ENCODE results near the gene TMEM132C. TPM values are rescaled to one million over a fixed set of nuclear protein-coding genes. Genes with fewer than 3 reads are reported as not detected.

The TMEM132C gene
- total and polyA plus RNA-seq, 2 of the 8 experiments (the other 6 are each of a cell fraction or from before 2014, with no cell fraction given) = 0.23 to 0.76 TPM

DNA sequence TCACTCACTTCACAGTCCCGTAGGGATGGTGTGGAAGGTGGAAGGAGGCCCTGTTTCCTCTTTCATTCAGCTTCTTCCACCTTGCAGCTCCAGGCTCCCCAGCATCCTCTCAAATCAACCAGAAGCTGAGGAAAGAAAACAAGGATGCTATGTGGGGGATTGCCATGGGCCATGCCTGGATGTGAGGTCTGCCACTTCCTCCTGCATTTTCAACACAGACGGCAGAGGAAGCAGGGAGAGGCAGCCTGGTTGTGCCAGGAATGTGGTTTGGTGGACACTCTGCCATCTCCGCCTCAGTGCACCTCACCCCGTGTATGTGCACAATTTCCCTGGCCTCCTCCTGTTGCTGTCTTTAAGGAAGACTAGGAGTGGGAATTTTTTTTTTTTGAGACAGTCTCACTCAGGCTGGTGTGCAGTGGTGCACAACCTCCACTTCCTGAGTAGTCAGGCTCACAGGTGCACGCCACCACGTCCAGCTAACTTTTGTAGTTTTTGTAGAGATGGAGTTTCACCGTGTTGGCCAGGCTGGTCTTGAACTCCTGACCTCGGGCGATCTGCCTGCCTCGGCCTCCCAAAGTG, 457.6 kb downstream of the TMEM132C start:
- TF ChIP-seq JUND (IDR thresholded peaks at IDR 0.05; ENCODE audit: low read length) = no peak
- no peak for TF ChIP-seq TEAD4 (IDR thresholded peaks at IDR 0.05; ENCODE audit: low read depth, low read length)
- no peak for TF ChIP-seq CEBPB (IDR thresholded peaks at IDR 0.05; ENCODE audit: low read depth, low read length)
- TF ChIP-seq RNF2 (IDR thresholded peaks at IDR 0.05; ENCODE audit: borderline replicate concordance, low read depth, low read length, missing control alignments, poor library complexity, severe bottlenecking) = no peak
- TF ChIP-seq SP1 (IDR thresholded peaks at IDR 0.05; ENCODE audit: low read depth, low read length) = no peak
- WGBS, 2 experiments (ENCODE audit: extremely low coverage in 1 of 2, insufficient coverage in 1 of 2, insufficient read length in 1 of 2, insufficient replicate concordance in 2 of 2, low coverage in 1 of 2, low lambda C conversion rate in 2 of 2, missing lambda C conversion rate in 1 of 2) = 90% methylated on average over 10 of the region's 10 CpGs; no CpG with 5 or more reads in 1 of the 2 experiments
- Histone ChIP-seq H3K79me2 (ENCODE audit: control insufficient read depth in 1 of 2, insufficient read depth in 2 of 2, low read length in 2 of 2) (no peaks in the 10 kb centered on the region), H3K4me2 (ENCODE audit: insufficient read depth in 1 of 2, low read depth in 2 of 2, low read length in 2 of 2) (no peak overlapping the region), H2BK120ac (replicated peaks; ENCODE audit: low read depth, low read length) (no peak overlapping the region), H2BK15ac (ENCODE audit: low read length) (no peak overlapping the region), H3K23ac (ENCODE audit: insufficient read length) (no peak overlapping the region), H3K27me3 (replicated peaks in 1 of 4; ENCODE audit: control insufficient read depth in 3 of 4, extremely low read depth in 1 of 4, insufficient read depth in 3 of 4, low read length in 3 of 4) (no peaks in the 10 kb centered on the region), H3K4me1 (replicated peaks in 1 of 4; ENCODE audit: control insufficient read depth in 3 of 4, insufficient read depth in 4 of 4, low read length in 3 of 4) (peaks cover 4 to 17% (median 10%) of the 10 kb centered on the region in 4 experiments; a peak in 6 of 7 replicates), H4K91ac (replicated peaks; ENCODE audit: insufficient read length, low read length) (no peak overlapping the region), H3K56ac (replicated peaks; ENCODE audit: insufficient read length, low read depth, low read length) (no peak overlapping the region), H3K27ac (ENCODE audit: low read depth, low read length) (no peak overlapping the region), H3K4ac (replicated peaks; ENCODE audit: insufficient read length, low read depth, low read length) (no peak overlapping the region), H3K9me3 (ENCODE audit: insufficient read depth in 2 of 2, low read depth in 1 of 2, low read length in 1 of 2) (peaks cover 0 to 2% of the 10 kb centered on the region in 2 experiments; a peak in 2 of 4 replicates), H2BK20ac (ENCODE audit: low read length) (no peak overlapping the region), H3K9ac (replicated peaks in 1 of 4; ENCODE audit: extremely low read depth in 1 of 4, low read depth in 3 of 4, low read length in 3 of 4) (no peak overlapping the region), H3K23me2 (ENCODE audit: low read depth, low read length) (no peaks in the 10 kb centered on the region), H4K8ac (ENCODE audit: extremely low read depth, insufficient read depth, low read length) (no peak overlapping the region), H3K79me1 (ENCODE audit: low read depth, low read length) (no peaks in the 10 kb centered on the region), H4K5ac (ENCODE audit: insufficient read length, low read depth, low read length) (no peak overlapping the region), H3K18ac (ENCODE audit: extremely low read depth, low read length) (no peak overlapping the region), H4K20me1 (replicated peaks in 1 of 2; ENCODE audit: control insufficient read depth in 1 of 2, insufficient read depth in 2 of 2, low read length in 2 of 2) (no peaks in the 10 kb centered on the region), H2AFZ (ENCODE audit: low read length) (no peak overlapping the region), H3K14ac (ENCODE audit: insufficient read length) (no peak overlapping the region), H2AK5ac (ENCODE audit: low read depth, low read length) (no peak overlapping the region), H2BK5ac (ENCODE audit: low read depth, low read length) (no peak overlapping the region), H3K36me3 (ENCODE audit: control insufficient read depth in 2 of 4, insufficient read depth in 4 of 4, low read length in 3 of 4) (no peaks in the 10 kb centered on the region), H2BK12ac (ENCODE audit: low read depth, low read length) (no peak overlapping the region), H3K4me3 (ENCODE audit: extremely low read depth in 1 of 4, insufficient read depth in 2 of 4, low read depth in 3 of 4, low read length in 4 of 4) (no peak overlapping the region)
- FAIRE-seq = no peak
- ChIA-PET CTCF (ENCODE audit: partially characterized antibody) (interaction anchor here (0.6 to 0.9 kb wide), 2 partner anchors 80 to 112 kb away, joined by 3 read pairs; no protein-coding TSS in a partner anchor), POLR2A (ENCODE audit: partially characterized antibody) (no interaction called here)
- DNase-seq (ENCODE audit: low read depth in 1 of 2, low spot score in 2 of 2) = no peak
